Ammon's horn (tissue), 1 donor: Measurements from ENCODE around the gene ZDHHC17.

Experiments used
- DNase-seq: peaks from one replicate; pipeline ENCODE4 v3.0.0-alpha.2; 2016; ENCODE audit warnings: low spot score

ZDHHC17 gene

GRCh38 chr12:76878099-76878898, 114.4 kb downstream of the ZDHHC17 start:
- DNase-seq = no peak

- peak; percentile 83 for DNase-seq
Observed at GRCh38 chr12:76878899-76879709, 115.2 kb downstream of the ZDHHC17 start, which contains the start of gene CSRP2. Gene CSRP2, minus strand, starts transcription at chr12:76879019. Its CDS starts 12,759 bp downstream, at chr12:76866260.

GRCh38 chr12:76879710-76880518, 116.0 kb downstream of the ZDHHC17 start:
- no peak for DNase-seq

DNA sequence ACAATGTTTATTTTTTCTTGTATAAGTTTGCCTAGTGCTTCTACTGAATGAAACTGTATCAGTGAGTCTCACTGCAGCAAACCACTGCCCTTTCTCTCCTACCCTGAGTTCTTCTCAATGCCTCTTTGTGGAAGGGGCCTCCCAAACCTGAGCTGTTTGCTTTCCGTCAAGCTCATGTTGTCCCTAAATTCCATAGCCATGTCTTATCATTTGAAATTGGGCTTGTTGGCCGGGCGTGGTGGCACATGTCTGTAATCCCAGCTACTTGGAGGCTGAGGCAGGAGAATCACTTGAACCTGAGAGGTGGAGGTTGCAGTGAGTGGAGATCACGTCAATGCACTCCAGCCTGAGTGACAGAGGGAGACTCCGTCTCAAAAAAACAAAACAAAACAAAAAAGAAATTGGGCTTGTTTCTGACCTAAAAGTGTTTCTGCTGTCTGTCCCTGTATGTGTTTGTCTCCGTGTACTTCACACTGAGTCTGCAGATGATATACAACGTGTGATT, 116.7 kb downstream of the ZDHHC17 start:
- DNase-seq = no peak

GRCh38 chr12:76881142-76881541, 117.2 kb downstream of the ZDHHC17 start:
- no peak for DNase-seq

DNA sequence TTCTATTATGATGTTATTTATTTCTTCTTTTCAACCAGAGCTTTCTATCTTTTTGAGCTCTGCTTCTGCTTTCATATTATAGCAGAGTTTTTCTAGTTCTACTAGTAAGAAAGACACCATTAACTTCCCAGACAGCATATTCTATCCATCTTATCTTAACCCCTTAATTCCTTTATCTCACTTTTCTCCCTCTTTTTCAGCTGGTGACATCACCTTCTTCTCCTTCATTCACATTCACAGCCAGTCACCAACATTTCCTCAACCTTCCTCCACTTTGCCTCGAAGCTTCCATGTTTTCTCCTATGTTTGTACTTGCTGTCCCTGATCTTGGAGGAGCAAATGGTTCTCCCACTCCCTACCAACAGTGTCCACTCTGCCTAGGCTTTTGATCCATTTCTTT, 118.5 kb downstream of the ZDHHC17 start:
- no peak for DNase-seq

- no peak for DNase-seq
Observed at GRCh38 chr12:76883151-76883550, 119.2 kb downstream of the ZDHHC17 start.

GRCh38 chr12:76883811-76884210, 119.9 kb downstream of the ZDHHC17 start:
- no peak for DNase-seq

GRCh38 chr12:76888775-76889174, 124.9 kb downstream of the ZDHHC17 start:
- DNase-seq = no peak

- DNase-seq = no peak
Observed at GRCh38 chr12:76890151-76891143, 126.5 kb downstream of the ZDHHC17 start.

GRCh38 chr12:76891609-76892008, 127.7 kb downstream of the ZDHHC17 start:
- DNase-seq = no peak

GRCh38 chr12:76895796-76896195, 131.9 kb downstream of the ZDHHC17 start:
- DNase-seq = no peak

DNA sequence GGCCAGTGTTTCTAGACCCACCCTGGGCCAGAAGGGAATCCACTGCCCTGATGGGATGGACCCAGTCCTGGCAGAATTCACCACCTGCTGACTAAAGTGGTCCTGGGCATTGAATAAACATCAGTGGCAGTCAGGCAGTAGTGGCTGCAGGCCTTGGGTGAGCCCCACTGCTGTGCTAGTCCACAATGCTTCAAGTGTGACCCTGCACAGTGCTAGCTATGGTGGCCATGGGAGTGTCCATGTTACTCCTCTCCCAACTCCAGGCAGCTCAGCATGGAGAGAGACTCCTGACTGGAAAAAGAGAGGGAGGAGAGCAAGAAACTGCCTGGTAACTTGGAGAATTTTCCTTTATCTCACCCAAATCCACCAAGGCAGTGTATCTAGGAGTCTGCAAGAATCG, 132.4 kb downstream of the ZDHHC17 start:
- no peak for DNase-seq

GRCh38 chr12:76898442-76898841, 134.5 kb downstream of the ZDHHC17 start:
- peak; percentile 24 for DNase-seq

DNA sequence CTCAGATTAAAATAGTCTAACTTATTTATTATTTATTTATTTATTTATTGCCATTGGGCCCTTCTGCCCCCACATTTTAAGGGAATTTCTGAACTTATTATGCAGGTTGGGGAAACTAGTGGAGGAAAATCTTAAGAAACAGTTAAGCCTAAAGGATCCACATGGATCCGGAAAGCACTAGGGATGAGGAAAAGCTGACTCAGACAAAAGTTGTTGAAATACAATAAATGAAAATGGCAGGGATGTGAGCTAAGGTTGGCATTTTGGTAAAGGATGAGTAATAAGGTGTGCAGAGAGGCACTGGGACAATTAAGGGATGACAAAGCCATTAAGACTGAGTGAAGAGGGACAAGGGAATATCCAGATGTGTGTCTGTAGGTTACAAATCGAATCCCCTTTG, 135.6 kb downstream of the ZDHHC17 start:
- no peak for DNase-seq

DNA sequence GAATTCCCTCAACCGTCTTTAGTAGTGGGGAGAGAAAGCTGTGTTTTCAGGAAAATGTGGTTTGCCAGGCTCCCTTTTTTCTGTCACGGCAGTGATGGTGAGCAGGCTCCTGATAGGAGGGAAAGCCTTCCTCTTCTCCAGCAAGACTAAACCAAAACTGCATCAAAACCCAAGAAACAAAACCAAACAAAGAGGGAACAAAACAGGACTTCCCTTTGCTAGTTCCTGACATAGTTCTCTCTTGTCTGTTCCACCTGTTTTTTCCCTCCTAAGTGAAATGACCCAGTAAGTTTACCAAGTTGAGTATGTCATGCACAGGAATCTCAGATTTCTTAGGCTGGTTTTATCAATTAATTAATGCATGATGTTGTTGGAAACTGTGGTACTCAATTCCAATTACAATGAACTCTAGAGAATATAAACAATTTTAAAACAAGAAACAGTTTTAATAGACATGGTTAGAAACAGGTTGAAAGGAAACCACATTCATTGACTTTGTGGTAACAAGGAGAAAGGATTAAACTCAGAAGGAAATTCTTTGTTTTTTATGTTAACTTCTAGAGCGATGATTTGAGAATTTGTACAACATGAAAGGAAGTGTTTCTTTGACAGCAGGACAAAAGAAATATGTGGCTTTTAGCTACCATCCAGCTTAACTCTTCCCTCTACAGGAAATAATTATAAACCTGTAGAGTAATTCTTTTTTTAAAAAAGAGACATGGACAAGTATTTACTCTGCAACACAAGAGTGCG, 137.9 kb downstream of the ZDHHC17 start:
- DNase-seq = no peak
